Cerebellar cortex (tissue), 1 donor: ENCODE measurements around the gene DARS1.

ENCODE experiments used
- DNase-seq: peaks from one replicate; pipeline ENCODE4 v3.0.0-alpha.2; 2015; ENCODE audit warnings: low spot score

Gene DARS1

DNA sequence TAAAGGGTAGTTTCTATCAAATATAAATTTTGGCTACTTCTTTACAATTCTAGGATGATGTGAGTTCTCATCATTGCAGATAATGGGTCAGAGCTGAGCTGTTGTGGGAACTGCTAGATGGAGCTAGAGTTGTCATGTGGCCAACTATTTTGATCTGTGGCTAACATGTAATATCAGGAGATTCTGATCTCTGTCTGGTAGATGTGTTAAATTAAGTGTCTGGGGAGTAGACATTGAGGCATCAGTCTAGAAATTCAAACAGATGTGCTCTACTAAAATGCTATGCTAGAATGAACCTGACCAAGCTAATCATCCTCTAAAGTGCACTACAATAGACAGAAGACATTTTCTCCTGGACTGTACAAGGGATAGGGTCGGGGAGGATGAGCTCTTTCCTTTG lies 30.3 kb upstream of the DARS1 start:
- DNase-seq = no peak

DNA sequence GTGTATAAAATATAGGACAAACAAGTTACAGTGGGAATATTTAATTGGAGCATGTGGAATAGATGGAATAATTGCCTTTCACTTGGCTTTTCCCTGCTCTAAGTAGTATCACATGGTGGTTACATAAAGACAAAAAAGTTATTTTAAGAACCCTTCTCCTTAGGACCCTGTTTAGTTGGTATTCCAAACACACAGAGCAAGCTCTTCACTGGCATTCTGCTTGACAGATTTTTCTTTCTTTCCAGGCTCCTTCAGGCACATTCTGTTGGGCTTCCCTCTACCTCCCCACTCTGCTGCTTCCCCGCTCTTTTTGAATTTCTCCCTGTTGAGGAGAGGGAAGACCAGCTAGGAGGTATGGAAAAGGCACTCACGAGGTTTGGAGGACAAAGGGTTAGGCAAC lies 29.0 kb upstream of the DARS1 start:
- peak; percentile 10 for DNase-seq

DNA sequence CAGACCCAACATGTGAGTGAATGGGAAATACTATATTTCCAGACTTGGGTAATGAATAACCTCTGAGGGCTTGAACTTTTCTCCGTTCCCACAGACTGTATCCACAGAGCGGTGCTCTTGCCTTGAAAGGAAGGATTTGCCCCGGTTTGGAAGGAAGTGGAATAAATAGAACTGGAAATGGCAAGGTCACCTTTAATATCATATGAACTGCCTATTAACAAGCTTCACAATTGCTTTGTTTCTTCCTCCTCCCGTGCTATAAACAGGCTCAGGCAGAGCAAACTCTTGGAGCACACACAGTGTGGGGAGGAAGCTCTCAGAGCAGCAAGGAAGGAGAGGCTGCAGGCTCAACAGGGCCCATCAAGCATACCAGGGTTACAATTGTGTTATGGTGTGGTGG lies 28.5 kb upstream of the DARS1 start:
- no peak for DNase-seq

GRCh38 chr2:136013136-136013685 lies 27.8 kb upstream of the DARS1 start:
- DNase-seq = no peak

GRCh38 chr2:136012315-136012714 lies 26.9 kb upstream of the DARS1 start:
- DNase-seq = no peak

DNA sequence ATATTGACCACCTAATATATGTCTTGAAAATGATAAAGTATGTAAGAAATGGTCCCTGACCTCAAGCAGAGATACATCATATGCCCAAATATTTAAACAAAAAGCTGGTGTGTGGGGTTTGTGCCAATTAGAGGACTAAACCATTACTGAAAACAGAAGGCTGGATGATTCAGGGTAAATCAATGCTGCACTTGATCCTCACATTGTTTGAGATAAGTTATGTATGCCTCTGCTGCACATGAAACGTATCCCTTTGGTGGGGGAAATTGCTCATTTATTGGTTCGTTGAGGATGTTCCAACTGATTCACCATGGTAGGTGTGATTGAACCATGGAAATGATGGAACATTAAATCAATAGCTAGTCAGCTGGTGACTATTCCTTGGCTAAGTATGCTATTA lies 24.7 kb upstream of the DARS1 start:
- DNase-seq = no peak

- no peak for DNase-seq
Measured at GRCh38 chr2:136008205-136008865, 22.9 kb upstream of the DARS1 start.

- DNase-seq = no peak
Measured at GRCh38 chr2:136006658-136007057, 21.2 kb upstream of the DARS1 start.

DNA sequence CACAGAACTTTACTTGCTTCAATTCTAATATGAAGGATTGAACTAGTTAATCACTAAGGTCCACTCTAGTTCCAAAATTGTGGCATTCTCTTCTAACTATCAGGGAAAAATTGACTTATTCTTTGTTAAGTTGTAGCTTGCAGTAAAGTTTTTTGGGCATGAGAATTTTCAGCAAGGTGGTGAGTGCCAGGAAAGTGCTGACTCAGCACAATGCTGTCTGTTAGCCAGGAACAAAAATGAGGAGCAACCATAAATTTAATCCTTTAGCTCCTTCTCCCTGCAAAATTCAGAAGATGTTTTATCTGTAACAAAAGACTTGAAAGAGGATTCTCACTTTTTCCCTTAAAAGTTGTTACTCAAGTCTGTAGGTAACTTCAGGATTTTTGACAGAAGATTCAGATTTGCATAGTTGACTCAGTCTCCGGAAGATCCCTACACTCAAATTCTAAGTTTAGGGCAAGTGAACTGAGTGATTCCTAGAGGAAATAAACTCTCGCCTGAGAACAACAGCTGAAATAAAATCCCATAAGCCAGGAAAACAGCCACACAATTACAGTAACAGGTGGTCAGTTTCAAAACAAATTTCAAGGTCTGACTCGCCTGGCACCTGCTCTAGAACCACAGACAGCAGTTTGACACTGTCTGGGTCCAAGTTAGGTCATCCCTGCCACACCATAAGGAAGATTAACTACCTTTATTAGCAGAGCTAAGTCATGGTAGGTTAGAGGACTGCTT lies 20.2 kb upstream of the DARS1 start:
- DNase-seq = no peak

DNA sequence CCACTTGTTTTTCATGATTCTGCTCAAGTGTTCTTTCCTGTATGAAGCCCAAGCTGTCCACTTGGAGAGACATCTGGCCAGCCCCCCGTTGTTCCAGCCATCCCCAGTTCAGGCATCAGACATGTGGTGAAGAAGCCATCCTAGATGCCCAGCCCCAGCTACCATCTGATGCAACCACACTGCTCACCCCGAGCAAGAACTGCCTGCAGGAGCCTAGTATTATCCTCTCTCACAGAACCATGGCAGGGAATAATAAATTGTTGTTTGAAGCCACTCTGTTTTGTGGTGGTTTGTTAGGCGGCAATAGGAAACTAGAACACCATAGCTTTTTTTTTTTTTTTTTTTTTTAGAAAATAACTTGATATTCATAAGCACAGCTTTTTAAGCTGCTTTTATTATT lies 19.5 kb upstream of the DARS1 start:
- DNase-seq = no peak

DNA sequence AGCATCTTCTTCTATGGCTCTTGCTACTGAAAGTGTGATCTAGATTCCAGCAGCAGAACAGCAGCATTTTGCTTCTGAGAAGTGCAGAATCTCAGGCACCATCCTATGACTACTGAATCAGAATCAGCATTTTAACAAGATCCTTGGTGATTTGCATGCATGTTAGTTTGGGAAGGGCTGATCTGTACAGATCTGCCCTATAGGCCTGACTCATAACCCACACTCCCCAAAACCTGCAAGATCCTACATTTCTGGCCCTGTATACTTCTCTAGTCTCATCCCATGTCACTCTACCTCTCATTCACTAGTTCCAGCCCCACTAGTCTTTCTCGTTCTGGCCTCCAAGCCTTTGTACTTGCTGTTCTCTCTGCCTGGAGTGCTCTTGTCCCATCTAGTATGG lies 15.7 kb upstream of the DARS1 start:
- no peak for DNase-seq

DNA sequence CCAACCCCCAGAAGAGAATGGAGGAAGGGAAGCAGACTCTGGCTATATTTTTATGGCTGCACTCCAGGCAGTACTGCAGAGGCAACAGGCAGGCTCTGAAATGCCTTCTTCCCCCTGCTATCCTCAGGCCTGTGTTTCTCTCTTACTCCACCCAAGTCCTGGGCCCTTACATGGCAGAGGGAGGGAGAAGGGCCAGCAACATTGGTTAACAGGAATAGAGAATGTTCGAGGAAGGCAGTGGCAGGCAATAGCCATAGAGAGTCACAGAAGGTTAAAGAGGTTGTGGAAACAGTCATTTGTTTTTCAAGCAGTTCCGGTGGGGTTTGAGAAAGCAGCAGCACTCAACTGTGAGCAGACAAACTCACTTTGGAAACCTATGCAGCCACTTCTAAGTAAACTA lies 15.1 kb upstream of the DARS1 start:
- no peak for DNase-seq

- DNase-seq = no peak
Measured at GRCh38 chr2:135999899-136000298, 14.5 kb upstream of the DARS1 start.

- DNase-seq = no peak
Measured at GRCh38 chr2:135998879-135999278, 13.5 kb upstream of the DARS1 start.

DNA sequence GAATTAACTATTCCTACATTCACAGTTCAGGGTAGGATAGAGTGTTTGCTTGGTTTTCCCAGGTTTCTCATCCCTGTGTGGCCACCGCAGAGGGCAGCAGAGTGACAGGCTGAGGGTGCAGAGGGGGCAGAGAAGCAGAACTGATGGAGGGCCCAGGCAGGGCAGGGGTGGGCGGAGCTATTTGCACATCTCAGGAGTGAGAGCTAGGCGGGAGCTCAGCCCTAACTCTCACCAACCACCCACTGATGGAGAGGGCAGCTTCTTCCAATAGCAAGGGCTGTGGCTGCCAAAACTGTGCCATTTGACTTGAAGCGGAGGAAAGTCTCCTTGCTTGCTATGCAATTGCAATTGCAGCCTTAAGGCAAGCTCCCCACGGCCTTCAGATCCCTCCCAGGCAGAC lies 12.0 kb upstream of the DARS1 start:
- no peak for DNase-seq

- DNase-seq = no peak
Measured at GRCh38 chr2:135996304-135996703, 10.9 kb upstream of the DARS1 start.

DNA sequence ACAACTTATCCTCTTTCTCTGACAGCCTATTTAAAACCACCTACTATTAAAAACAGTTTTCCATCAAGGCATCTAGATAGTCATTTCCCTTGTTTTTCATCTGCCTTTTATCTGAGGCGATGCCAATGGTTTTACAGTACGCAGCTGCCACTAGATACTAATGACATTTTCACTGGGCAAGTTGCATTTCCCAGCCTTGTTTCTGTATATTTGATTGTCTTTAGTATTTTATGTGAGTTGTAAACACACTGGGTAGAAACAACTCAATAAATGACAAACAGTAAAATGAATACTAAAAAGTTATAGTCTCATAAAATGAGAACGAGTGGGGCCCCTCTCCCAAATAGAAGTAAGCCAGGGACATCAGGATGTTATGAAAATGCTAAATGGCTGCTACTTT lies 8.9 kb upstream of the DARS1 start:
- DNase-seq = no peak

- no peak for DNase-seq
Measured at GRCh38 chr2:135993421-135993820, 8.0 kb upstream of the DARS1 start.

DNA sequence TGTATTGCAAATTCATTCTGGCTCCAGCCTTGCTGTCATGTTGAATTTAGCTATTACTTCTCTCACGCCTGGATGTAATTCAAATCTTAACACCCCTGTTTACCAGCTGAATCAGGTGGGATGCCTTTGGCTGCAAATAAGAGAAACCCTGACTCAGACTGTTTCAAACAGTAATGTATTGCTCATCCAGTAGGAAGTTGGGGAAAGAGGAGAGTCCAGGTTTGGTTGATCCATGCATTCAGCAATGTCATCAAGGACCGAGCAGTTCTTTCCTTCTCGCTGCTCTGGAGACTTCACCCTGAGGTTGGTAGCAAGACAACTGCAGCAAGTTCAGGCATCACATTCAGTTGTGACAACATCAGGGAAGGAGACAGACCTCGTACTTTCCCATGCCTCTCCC lies 6.4 kb upstream of the DARS1 start:
- no peak for DNase-seq

GRCh38 chr2:135987441-135987840 lies 2.0 kb upstream of the DARS1 start:
- no peak for DNase-seq

DNA sequence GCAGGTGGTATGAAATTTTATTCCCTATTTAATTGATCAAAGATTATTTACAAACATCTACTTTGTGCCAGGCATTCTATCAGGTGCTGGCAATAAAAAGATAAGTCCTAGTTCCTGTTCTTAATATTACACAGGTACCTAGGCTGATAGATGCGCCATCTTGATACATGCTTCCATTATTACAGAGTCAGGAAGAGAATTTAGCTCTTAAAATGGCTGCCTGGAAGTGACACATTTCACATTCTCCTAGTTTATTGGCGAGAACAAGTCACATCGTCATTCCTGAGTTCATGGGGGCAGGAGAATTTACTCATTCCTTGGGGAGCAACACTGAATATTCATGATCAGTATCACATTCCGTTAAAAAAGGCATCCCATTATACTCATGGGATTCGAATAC lies 1.1 kb upstream of the DARS1 start:
- no peak for DNase-seq

GRCh38 chr2:135985826-135986393 lies 484 bp upstream of the DARS1 start:
- no peak for DNase-seq
